GM18502 (cell line): ENCODE results near the gene WDR59.

Source experiments
- ATAC-seq: cut with Tn5 transposase; IDR thresholded peaks from one replicate; pipeline ENCODE4 v1.9.1; 2021; ENCODE audit warnings: mild to moderate bottlenecking; ENCODE audit not compliant: unreplicated experiment, poor library complexity

The WDR59 gene

GRCh38 chr16:74825941-74826340 is 159.0 kb downstream of the WDR59 start:
- no peak for ATAC-seq

- ATAC-seq, result no peak
These were observed 159.9 kb downstream of the WDR59 start for GRCh38 chr16:74825016-74825415.
